SK-N-SH treated with all-trans-retinoic acid at 6 μM for 48 hours (cell line): ENCODE data around the gene ELAC2.

Source experiments
- CREB5 ChIP-seq: fragments of 250-450 bp; sonication (Bioruptor Pico); IDR thresholded peaks from 2 replicates; pipeline ENCODE4 v1.5.1; 2020; ENCODE audit warnings: low read depth, mild to moderate bottlenecking, moderate library complexity
- GLIS3 ChIP-seq: fragments of 250-450 bp; sonication (Bioruptor Pico); IDR thresholded peaks from 2 replicates; pipeline ENCODE4 v1.5.0; 2020; ENCODE audit warnings: mild to moderate bottlenecking, moderate library complexity
- OSR1 ChIP-seq: fragments of 250-450 bp; sonication (Bioruptor Pico); IDR thresholded peaks from 2 replicates; pipeline ENCODE4 v1.8.0; 2022; ENCODE audit warnings: moderate library complexity, mild to moderate bottlenecking, inconsistent platforms
- PATZ1 ChIP-seq: fragments of 250-450 bp; sonication (Bioruptor Pico); IDR thresholded peaks from 2 replicates; pipeline ENCODE4 v1.8.0; 2020; ENCODE audit warnings: mild to moderate bottlenecking, moderate library complexity, borderline replicate concordance
- PPARA ChIP-seq: fragments of 250-450 bp; sonication (Bioruptor Pico); IDR thresholded peaks from 2 replicates; pipeline ENCODE4 v1.5.0; 2020; ENCODE audit warnings: mild to moderate bottlenecking, borderline replicate concordance
- TSHZ2 ChIP-seq: fragments of 250-450 bp; sonication (Bioruptor Pico); IDR thresholded peaks from 2 replicates; pipeline ENCODE4 v1.5.0; 2020; ENCODE audit warnings: mild to moderate bottlenecking, moderate library complexity

DNA sequence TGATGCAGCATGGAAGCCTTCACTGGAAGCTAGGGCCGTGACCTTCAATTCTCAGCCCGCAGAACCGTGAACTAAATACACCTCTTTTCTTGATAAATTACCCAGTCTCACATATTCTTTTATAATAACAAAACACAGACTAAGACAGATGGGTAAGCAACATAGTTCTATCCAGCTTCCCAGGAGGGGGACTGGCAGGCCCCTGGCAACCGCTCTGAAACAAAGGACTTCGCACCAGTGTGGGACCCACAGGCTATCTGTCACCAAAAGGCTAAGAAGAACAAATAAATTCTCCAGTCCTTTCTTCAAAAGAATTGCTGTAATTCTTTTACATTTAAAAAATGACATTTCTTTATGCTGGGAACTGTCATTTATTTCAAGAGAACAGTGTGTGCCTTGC is 19.0 kb downstream of the ELAC2 start:
- TF ChIP-seq OSR1 (no peak), CREB5 (no peak), PATZ1 (no peak), PPARA (CRISPR knock-in tag) (no peak), GLIS3 (CRISPR knock-in tag) (no peak), TSHZ2 (CRISPR knock-in tag) (no peak)
